Measurements from ENCODE around the gene MKKS. TPM values are rescaled to one million over a fixed set of nuclear protein-coding genes. Genes with fewer than 3 reads are reported as not detected.

MKKS gene
- total and polyA plus RNA-seq, 2 donors (not counting 1 experiment from before 2014, with no cell fraction given): 6.0 to 12.6 TPM

DNA sequence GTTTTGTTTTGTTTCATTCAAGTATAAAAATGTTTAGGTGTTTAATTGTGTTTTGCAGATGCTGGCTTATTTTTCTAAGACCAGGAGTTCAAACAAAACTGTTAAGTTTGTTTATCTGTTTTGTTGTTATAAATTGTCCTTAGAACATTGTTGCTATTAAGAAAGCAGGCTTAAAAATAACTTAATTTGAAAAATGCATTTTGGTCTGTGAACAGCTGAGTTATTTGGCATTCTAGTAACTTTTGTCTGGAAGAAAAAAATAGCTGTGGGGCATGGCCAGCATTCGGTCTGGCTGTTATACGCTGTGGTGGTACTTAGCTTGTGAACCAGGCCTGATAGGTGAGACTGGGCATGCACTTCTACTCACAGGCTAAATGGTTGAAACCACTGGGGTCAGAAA is 38.8 kb upstream of the MKKS start:
- H3K27me3 ChIP-seq (replicated peaks in 1 of 4; ENCODE audit: control extremely low read depth in 1 of 4, control insufficient read depth in 3 of 4, insufficient read depth in 4 of 4, low read length in 3 of 4): no peaks in the 10 kb centered on the region
- H2AFZ ChIP-seq (ENCODE audit: insufficient read depth, low read depth, low read length, poor library complexity, severe bottlenecking): no peak overlapping the region
- no peak overlapping the region for H3K27ac ChIP-seq (ENCODE audit: low read length in 2 of 2)
- no peak overlapping the region for H3K9ac ChIP-seq (ENCODE audit: low read length)
- no peaks in the 10 kb centered on the region for H4K20me1 ChIP-seq (ENCODE audit: control insufficient read depth, insufficient read depth, low read length, poor library complexity, severe bottlenecking)
- Mint-ChIP-seq H3K27me3 (no peaks in the 10 kb centered on the region), H3K27ac (no peak overlapping the region), H3K9me3 (ENCODE audit: insufficient read depth) (no peaks in the 10 kb centered on the region), H3K4me1 (peaks cover 34% of the 10 kb centered on the region), H3K4me3 (no peak overlapping the region)
- TF ChIP-seq, protein P1, sequence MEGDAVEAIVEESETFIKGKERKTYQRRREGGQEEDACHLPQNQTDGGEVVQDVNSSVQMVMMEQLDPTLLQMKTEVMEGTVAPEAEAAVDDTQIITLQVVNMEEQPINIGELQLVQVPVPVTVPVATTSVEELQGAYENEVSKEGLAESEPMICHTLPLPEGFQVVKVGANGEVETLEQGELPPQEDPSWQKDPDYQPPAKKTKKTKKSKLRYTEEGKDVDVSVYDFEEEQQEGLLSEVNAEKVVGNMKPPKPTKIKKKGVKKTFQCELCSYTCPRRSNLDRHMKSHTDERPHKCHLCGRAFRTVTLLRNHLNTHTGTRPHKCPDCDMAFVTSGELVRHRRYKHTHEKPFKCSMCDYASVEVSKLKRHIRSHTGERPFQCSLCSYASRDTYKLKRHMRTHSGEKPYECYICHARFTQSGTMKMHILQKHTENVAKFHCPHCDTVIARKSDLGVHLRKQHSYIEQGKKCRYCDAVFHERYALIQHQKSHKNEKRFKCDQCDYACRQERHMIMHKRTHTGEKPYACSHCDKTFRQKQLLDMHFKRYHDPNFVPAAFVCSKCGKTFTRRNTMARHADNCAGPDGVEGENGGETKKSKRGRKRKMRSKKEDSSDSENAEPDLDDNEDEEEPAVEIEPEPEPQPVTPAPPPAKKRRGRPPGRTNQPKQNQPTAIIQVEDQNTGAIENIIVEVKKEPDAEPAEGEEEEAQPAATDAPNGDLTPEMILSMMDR (IDR thresholded peaks at IDR 0.05): no peak
- TF ChIP-seq EZH2 (IDR thresholded peaks at IDR 0.05; ENCODE audit: borderline replicate concordance, insufficient read depth, low read depth, low read length, poor library complexity, severe bottlenecking): no peak
- H3K36me3 ChIP-seq (replicated peaks in 1 of 2; ENCODE audit: control extremely low read depth in 1 of 2, control insufficient read depth in 1 of 2, extremely low read depth in 1 of 2, insufficient read depth in 2 of 2, low read length in 1 of 2): peaks cover 0 to 3% of the 10 kb centered on the region in 2 experiments
- ChIA-PET POLR2A (no interaction called here), CTCF (no interaction called here)
- intact Hi-C loops (cut with micrococcal nuclease): no loop called here
- H3K4me3 ChIP-seq (ENCODE audit: control extremely low read depth in 1 of 5, extremely low read depth in 1 of 5, insufficient read depth in 1 of 5, low read depth in 2 of 5, low read length in 4 of 5): no peak overlapping the region
- H3K9me3 ChIP-seq (ENCODE audit: control extremely low read depth in 1 of 3, control insufficient read depth in 2 of 3, insufficient read depth in 1 of 3, low read length in 2 of 3): peaks cover 0 to 3% (median 1%) of the 10 kb centered on the region in 3 donors
- no peak overlapping the region for H3K4me2 ChIP-seq (replicated peaks; ENCODE audit: low read depth, low read length, poor library complexity, severe bottlenecking)
- peaks cover 23 to 24% of the 10 kb centered on the region in 2 donors for H3K4me1 ChIP-seq (ENCODE audit: control insufficient read depth in 2 of 2, insufficient read depth in 2 of 2, low read length in 2 of 2)
- peaks cover 6% of the 10 kb centered on the region for H3K79me2 ChIP-seq (ENCODE audit: control insufficient read depth, insufficient read depth, low read length)
- WGBS (ENCODE audit: insufficient coverage): 100% methylated on average over 2 of the region's 2 CpGs
- DNase-seq (no peak), ATAC-seq (ENCODE audit: low read depth) (no peak)

DNA sequence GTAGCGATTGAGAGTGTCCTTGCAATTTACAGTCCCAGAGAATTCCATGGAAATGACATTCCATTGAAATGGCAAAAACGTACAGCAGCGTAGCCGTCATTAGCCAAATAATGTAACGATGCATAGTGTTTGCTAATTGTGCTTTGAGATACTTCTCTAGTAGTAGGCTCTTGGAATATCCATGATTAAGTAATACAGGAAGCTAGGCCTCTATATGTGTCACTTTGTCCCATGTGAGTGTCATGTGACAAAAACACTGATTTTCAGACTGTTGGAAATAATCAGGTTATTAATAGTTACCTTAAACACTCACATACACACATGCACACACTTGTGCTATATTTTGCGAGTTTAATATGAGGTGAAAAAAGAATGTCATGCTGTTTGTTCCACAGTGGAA is 36.3 kb upstream of the MKKS start:
- ATAC-seq (ENCODE audit: low read depth) (no peak), DNase-seq (no peak)
- 98% methylated on average over 4 of the region's 6 CpGs for WGBS (ENCODE audit: insufficient coverage)
- Histone ChIP-seq H3K9ac (ENCODE audit: low read length) (no peak overlapping the region), H3K27me3 (replicated peaks in 1 of 4; ENCODE audit: control extremely low read depth in 1 of 4, control insufficient read depth in 3 of 4, insufficient read depth in 4 of 4, low read length in 3 of 4) (no peaks in the 10 kb centered on the region), H3K27ac (ENCODE audit: low read length in 2 of 2) (no peak overlapping the region), H3K4me1 (ENCODE audit: control insufficient read depth in 2 of 2, insufficient read depth in 2 of 2, low read length in 2 of 2) (peaks cover 10 to 11% of the 10 kb centered on the region in 2 donors), H3K9me3 (ENCODE audit: control extremely low read depth in 1 of 3, control insufficient read depth in 2 of 3, insufficient read depth in 1 of 3, low read length in 2 of 3) (peaks cover 0 to 3% (median 1%) of the 10 kb centered on the region in 3 donors), H3K36me3 (replicated peaks in 1 of 2; ENCODE audit: control extremely low read depth in 1 of 2, control insufficient read depth in 1 of 2, extremely low read depth in 1 of 2, insufficient read depth in 2 of 2, low read length in 1 of 2) (peaks cover 0 to 3% of the 10 kb centered on the region in 2 experiments), H3K79me2 (ENCODE audit: control insufficient read depth, insufficient read depth, low read length) (no peaks in the 10 kb centered on the region), H3K4me2 (replicated peaks; ENCODE audit: low read depth, low read length, poor library complexity, severe bottlenecking) (no peak overlapping the region), H2AFZ (ENCODE audit: insufficient read depth, low read depth, low read length, poor library complexity, severe bottlenecking) (no peak overlapping the region), H3K4me3 (ENCODE audit: control extremely low read depth in 1 of 5, extremely low read depth in 1 of 5, insufficient read depth in 1 of 5, low read depth in 2 of 5, low read length in 4 of 5) (no peak overlapping the region), H4K20me1 (ENCODE audit: control insufficient read depth, insufficient read depth, low read length, poor library complexity, severe bottlenecking) (no peaks in the 10 kb centered on the region)
- Mint-ChIP-seq H3K27me3 (no peaks in the 10 kb centered on the region), H3K4me1 (peaks cover 17% of the 10 kb centered on the region), H3K4me3 (no peak overlapping the region), H3K27ac (no peak overlapping the region), H3K9me3 (ENCODE audit: insufficient read depth) (no peaks in the 10 kb centered on the region)
- intact Hi-C loops (cut with micrococcal nuclease): no loop called here
- CTCF ChIA-PET: no interaction called here
- POLR2A ChIA-PET: no interaction called here
- TF ChIP-seq, protein P1 (IDR thresholded peaks at IDR 0.05): no peak
- TF ChIP-seq EZH2 (IDR thresholded peaks at IDR 0.05; ENCODE audit: borderline replicate concordance, insufficient read depth, low read depth, low read length, poor library complexity, severe bottlenecking): no peak
